HG02852 (cell line): ENCODE measurements around the gene PLXDC1.

Experiments
- ATAC-seq: cut with Tn5 transposase; IDR thresholded peaks from one replicate; pipeline ENCODE4 v1.9.1; 2021; ENCODE audit warnings: mild to moderate bottlenecking, moderate library complexity; ENCODE audit not compliant: unreplicated experiment

The PLXDC1 gene

GRCh38 chr17:39151150-39151942 lies at the start of gene PLXDC1:
PLXDC1 (minus strand) TSS chr17:39151637; CDS start chr17:39151437, 200 bp downstream.
- ATAC-seq: no peak

DNA sequence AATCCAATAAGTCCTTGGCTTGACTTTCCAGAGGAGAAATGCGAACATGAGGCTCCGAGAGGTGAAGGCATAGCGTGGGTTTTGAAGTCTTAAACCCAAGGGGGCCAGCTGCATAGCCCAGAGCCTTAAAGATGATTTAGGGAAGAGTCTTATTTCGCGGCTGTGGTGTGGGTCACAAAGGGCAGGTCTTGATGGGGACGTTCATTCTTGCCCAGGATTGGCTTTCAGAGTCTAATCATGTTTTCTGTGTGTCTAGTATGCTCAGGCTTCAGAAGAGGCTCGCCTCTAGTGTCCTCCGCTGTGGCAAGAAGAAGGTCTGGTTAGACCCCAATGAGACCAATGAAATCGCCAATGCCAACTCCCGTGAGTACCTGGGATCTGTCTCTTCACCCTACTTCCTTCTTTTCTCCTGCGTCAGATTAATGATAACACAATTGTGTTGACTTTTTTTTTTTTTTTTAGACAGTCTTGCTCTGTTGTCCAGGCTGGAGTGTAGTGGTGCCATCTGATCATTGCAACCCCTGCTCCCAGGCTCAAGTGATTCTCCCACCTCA lies 49.6 kb upstream of the PLXDC1 start:
- ATAC-seq: no peak

DNA sequence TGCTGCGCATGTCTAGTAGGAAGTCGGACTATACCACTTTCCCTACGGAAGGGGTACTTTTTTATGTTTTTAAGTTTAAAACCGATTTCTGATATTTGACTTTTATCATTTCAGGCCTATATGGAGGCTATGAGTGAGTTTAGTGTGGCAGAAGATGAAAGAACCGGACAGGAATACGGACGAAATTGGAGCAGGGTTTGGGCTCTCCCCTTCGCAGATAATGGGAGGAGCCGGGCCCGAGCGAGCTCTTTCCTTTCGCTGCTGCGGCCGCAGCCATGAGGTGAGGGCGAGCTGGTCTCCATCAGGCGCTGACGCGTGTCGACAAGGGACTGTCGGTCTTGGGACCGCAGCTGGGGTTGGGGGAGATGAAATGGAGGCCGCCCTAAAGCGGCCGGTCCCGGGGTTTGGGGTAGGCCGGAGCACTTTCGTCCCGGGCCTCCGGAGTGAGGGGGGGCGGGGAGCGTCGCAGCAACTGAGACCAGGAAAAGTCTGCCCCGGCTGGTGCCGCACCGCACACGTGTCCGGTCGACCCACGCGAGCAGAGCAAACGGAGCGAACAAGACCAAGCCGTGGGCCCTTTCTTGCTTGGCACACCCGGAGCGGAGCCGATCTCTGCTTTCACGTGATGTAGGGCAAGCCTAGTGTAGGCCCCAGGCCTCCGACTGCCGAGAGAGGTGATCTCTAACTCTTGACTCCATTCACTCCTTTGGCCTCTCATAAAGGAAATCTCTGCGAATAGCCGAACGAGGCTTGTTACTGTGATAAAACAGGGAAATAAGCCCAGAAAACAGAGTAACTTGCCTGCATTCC lies 48.8 kb upstream of the PLXDC1 start, which contains the start of gene RPL19:
TSS of gene RPL19 (plus strand) at position 214 of the 810 bp plus-strand sequence. CDS start at position 276, 62 bp downstream.
- ATAC-seq: peak; percentile 59

- peak; percentile 51 for ATAC-seq
These were observed 48.3 kb upstream of the PLXDC1 start for GRCh38 chr17:39199820-39200069.

GRCh38 chr17:39198186-39198566 lies 46.7 kb upstream of the PLXDC1 start:
- no peak for ATAC-seq

- no peak for ATAC-seq
These were observed 46.1 kb upstream of the PLXDC1 start, which contains the start of gene CACNB1 for GRCh38 chr17:39197380-39198185. CACNB1 (minus strand) TSS chr17:39197669; CDS start chr17:39197495, 174 bp downstream.

DNA sequence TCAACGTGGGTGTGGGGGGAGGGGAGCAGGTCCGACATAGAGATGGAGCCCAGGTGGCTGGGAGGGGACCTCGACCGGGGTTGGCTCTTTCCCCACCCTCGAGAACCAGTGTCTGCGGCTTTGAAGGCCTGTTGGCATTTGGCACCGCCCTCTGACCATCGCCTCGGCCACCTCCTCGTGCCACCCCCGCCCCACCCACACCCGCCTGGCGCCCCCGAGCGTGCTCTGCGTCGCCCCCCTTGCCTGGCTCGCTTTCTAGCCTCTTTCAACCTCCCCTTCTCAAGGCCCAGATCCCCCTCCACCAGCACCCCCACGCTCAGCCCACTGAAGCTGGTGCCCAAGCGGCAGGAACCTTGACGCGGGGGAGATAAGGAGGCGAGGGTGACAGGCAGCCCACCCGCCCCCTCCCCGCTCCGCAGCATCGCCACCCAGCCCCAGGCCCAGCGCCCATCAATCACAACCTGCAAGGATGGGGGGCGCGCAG lies 45.4 kb upstream of the PLXDC1 start:
- no peak for ATAC-seq

DNA sequence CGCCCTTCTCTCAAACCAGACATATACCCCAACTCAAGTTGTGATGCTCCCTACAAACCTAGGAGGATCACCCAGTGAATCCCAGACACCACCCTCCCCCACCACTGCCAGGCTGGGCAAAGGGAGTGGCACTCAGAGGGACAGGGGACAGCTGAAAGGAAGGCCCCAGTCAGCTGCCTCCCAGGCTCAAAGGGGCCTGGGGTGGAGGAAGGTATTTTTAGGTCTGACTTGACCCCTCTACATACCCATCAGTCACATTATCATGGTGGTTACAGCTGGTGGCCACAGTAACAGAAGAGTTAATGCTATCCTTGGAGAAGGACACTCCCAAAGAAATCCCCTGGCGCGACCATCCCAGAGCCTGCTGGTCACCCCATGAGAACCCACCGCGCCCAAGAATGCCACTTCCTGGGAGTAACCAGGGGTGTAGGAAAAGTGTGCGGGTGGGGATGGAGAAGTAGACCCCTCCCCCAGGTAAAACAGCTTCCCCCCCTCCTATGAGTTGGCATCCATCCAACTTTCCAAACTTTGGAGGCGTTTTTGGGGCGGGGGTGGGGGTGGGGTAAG lies 44.9 kb upstream of the PLXDC1 start:
- ATAC-seq: no peak

DNA sequence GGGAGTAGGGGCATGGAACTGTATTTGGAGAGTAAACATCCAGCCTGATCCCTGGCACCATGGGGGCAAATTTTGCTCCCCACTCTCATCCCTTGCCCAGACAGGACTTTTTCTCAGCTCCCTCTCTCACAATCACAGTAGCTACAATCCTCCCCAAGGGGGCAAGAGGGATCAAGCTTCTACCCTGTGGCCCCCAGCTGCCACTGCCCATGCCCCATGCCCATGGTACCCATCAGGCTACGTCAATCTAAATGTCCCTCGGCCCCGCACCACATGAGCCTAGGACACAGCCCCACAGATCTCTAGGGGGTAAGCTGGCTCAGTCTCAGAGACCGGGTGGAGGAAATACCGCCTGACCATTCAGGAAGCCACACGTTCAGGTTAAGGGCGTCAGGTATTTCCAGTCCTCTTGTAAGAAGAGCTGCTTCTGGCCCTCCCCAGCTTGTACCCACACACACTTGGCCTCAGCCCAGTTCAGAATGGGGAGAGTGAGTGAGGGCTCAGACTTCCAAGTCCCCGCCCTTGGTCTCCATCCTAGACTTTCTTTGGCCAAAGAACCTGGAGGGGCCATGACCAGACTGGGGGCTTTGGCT lies 44.2 kb upstream of the PLXDC1 start:
- ATAC-seq: no peak

DNA sequence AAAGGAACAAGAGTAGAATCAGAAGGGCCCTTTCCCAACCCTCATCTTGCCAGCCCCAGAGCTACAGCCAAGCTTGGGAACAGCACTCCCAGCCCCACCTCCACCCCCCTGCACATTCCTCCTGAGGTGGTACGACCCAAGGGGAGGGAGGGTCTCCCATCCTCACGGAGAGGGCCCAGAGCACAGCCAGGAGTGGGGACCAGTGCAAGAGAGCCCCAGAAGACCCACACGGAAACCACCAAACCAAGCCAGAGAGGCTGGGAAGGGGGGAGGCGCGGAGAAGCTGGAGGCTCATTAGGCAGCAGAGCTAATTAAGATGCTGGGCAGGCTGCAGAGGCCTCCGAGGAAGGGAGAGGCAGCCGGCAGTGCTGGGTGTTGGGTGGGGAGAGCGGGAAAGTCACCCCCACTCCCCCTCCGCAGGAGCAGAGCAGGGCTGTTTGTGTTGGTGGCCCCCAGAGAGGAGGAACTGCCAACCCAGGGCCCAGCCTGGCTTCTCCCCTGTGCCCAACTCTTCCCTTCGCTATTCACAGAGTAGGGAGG lies 43.6 kb upstream of the PLXDC1 start:
- ATAC-seq: no peak

DNA sequence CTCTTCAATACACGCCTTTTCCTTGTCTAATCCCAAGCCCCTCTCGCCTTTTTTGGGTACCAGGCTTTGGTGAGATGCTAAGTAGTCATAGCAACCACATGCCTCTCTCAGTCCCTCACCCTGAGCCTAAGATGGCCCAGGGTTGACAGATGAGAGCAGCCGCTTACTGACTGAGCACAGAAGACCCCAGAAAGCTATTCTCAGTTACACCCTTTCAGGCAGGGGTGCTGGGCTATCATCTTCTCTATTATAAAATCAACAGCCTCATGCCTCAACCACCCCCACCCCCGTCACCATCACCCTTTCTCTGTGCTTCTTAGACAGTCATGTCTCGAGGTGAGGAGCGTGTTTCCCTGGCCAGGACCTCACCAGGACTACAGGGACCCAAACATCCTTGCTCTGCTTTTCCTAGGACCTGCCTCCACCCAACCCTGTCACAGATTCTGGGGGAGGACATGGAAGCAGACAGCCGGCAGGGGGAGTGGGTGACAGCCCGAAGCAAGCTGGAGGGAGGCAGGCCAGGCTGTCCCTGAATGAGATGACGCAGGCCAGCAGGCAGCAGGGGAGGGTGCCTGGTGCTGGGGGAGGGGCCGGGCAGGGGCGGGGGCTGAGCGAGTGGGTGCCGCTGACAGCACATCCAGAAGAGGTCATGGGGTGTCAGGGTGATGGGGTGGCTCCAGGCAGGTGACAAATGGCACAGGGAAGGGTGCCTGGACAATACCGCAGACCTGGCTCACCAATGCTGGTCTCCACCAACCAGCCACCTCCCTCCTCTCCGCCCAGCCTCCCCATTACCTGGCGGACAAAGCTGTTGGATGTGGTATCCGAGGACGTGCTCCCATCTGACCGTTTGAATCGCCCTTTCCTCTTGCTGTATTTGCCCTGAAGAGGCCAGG lies 42.9 kb upstream of the PLXDC1 start:
- ATAC-seq: no peak

DNA sequence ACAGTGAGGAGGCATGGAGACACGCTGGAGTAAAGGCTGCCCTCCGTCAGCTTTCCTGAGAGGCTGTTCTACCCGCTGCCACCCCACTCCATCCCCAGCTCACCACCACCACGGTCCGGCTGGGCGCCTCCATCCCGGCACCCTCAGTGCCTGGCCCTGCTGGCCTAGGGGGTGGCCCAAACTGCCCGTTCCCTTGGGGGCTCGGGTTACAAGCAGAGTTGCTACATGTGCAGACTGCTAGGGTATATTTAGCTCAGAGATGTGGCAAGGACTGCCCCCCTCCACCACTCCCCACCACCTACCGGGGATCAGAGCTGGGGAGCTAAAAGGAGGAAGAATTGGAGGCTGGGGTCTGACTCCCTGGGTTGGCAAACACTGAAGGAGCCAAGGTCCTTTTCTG lies 41.9 kb upstream of the PLXDC1 start:
- ATAC-seq: no peak

GRCh38 chr17:39192901-39193300 lies 41.5 kb upstream of the PLXDC1 start:
- ATAC-seq: no peak

DNA sequence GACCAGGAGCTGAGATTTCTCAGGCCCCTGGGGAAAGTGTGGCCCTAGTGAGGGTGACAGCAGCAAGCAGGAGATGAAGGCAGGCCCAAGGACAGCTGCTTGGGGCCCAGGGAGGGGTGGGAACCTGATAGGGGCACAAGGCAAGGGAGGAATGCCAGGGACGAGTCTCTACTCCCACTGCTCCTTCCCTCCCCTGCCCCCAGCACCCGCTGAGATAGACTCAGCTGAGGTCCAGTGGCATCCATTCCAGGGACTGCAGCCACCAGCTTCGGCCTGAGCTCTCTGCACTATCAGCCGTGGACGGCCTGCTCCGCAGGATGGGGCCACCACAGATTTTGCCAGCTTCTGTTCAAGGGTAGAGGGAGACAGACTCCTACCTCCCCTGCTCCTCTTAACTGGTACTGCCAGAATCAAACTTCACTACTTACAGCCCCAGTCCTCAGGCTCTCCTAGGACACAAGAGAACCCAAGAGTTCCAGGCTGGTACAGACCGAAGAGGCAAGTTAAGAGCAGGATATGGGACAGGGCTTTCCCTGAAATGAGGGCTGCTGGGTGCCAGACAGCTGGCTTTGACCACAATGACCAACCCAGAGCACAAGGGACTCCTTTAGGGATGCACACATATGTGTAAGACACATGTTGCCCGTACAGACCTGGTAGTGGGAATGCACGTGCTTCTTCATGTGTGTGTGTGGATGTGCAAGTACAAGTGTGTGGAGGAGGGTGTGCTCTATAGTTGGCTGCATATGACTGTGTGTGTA lies 40.5 kb upstream of the PLXDC1 start:
- no peak for ATAC-seq

GRCh38 chr17:39187152-39187830 lies 35.9 kb upstream of the PLXDC1 start:
- no peak for ATAC-seq

- ATAC-seq: no peak
These were observed 35.1 kb upstream of the PLXDC1 start for GRCh38 chr17:39186481-39187002.

- no peak for ATAC-seq
These were observed 32.3 kb upstream of the PLXDC1 start for GRCh38 chr17:39183720-39184119.
